ENCODE data around the gene CAV2.

- no peak for TF ChIP-seq POLR2A (IDR thresholded peaks at IDR 0.05; ENCODE audit: low read depth)
- TF ChIP-seq, protein P1, sequence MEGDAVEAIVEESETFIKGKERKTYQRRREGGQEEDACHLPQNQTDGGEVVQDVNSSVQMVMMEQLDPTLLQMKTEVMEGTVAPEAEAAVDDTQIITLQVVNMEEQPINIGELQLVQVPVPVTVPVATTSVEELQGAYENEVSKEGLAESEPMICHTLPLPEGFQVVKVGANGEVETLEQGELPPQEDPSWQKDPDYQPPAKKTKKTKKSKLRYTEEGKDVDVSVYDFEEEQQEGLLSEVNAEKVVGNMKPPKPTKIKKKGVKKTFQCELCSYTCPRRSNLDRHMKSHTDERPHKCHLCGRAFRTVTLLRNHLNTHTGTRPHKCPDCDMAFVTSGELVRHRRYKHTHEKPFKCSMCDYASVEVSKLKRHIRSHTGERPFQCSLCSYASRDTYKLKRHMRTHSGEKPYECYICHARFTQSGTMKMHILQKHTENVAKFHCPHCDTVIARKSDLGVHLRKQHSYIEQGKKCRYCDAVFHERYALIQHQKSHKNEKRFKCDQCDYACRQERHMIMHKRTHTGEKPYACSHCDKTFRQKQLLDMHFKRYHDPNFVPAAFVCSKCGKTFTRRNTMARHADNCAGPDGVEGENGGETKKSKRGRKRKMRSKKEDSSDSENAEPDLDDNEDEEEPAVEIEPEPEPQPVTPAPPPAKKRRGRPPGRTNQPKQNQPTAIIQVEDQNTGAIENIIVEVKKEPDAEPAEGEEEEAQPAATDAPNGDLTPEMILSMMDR (IDR thresholded peaks at IDR 0.05) = no peak
Measured at GRCh38 chr7:116543664-116544063, 44.1 kb downstream of the CAV2 start.

All from esophagus muscularis mucosa (tissue), 3 donors.